ENCODE results near the gene TMEM87B. TPM values are rescaled to one million over a fixed set of nuclear protein-coding genes. Genes with fewer than 3 reads are reported as not detected.

TMEM87B gene
- total RNA-seq, 1 donor from 2014 or later: 11.7 TPM

- H3K9me3 ChIP-seq: no peaks in the 10 kb centered on the region
- no peak overlapping the region for H3K4me3 ChIP-seq
- peaks cover 22 to 33% of the 10 kb centered on the region in 2 donors for H3K36me3 ChIP-seq
- no peaks in the 10 kb centered on the region for H3K27me3 ChIP-seq
- intact Hi-C loops (cut with DNase I): no loop called here
- no peak for DNase-seq (ENCODE audit: low spot score in 2 of 2)
- no peak for TF ChIP-seq CTCF (IDR thresholded peaks at IDR 0.05)
- no peak overlapping the region for H3K27ac ChIP-seq
- no peaks in the 10 kb centered on the region for H3K4me1 ChIP-seq
Observed at GRCh38 chr2:112021781-112022231, 33.3 kb upstream of the TMEM87B start.

- Histone ChIP-seq H3K27ac (no peak overlapping the region), H3K36me3 (peaks cover 23 to 33% of the 10 kb centered on the region in 2 donors), H3K9me3 (no peaks in the 10 kb centered on the region), H3K4me3 (no peak overlapping the region), H3K4me1 (peaks cover 0 to 4% of the 10 kb centered on the region in 2 donors), H3K27me3 (no peaks in the 10 kb centered on the region)
- no peak for TF ChIP-seq CTCF (IDR thresholded peaks at IDR 0.05)
- no peak for DNase-seq (ENCODE audit: low spot score in 2 of 2)
- intact Hi-C loops (cut with DNase I): no loop called here
Observed at GRCh38 chr2:112023707-112024106, 31.4 kb upstream of the TMEM87B start.

GRCh38 chr2:112024231-112024630 is 30.8 kb upstream of the TMEM87B start:
- H3K36me3 ChIP-seq: peaks cover 22 to 31% of the 10 kb centered on the region in 2 donors
- H3K4me3 ChIP-seq: no peak overlapping the region
- intact Hi-C loops (cut with DNase I): no loop called here
- no peak for DNase-seq (ENCODE audit: low spot score in 2 of 2)
- H3K9me3 ChIP-seq: no peaks in the 10 kb centered on the region
- no peak for TF ChIP-seq CTCF (IDR thresholded peaks at IDR 0.05)
- no peak overlapping the region for H3K27ac ChIP-seq
- H3K4me1 ChIP-seq: peaks cover under 1 to 4% of the 10 kb centered on the region in 2 donors
- H3K27me3 ChIP-seq: no peaks in the 10 kb centered on the region

GRCh38 chr2:112024896-112025491 is 30.1 kb upstream of the TMEM87B start:
- H3K36me3 ChIP-seq: peaks cover 16 to 28% of the 10 kb centered on the region in 2 donors

GRCh38 chr2:112026509-112026908 is 28.6 kb upstream of the TMEM87B start:
- Histone ChIP-seq H3K27me3 (no peaks in the 10 kb centered on the region), H3K36me3 (peaks cover 12 to 23% of the 10 kb centered on the region in 2 donors), H3K9me3 (no peaks in the 10 kb centered on the region), H3K4me1 (peaks cover 2 to 4% of the 10 kb centered on the region in 2 donors), H3K4me3 (no peak overlapping the region), H3K27ac (no peak overlapping the region)
- no peak for TF ChIP-seq CTCF (IDR thresholded peaks at IDR 0.05)
- DNase-seq (ENCODE audit: low spot score in 2 of 2): no peak
- intact Hi-C loops (cut with DNase I): no loop called here

More at GRCh38 chr2:112024896-112025491, 30.1 kb upstream of the TMEM87B start:
- Histone ChIP-seq H3K27ac (no peak overlapping the region), H3K27me3 (no peaks in the 10 kb centered on the region), H3K4me1 (peaks cover 2 to 4% of the 10 kb centered on the region in 2 donors), H3K9me3 (no peaks in the 10 kb centered on the region), H3K4me3 (no peak overlapping the region)
- intact Hi-C loops (cut with DNase I): no loop called here
- no peak for DNase-seq (ENCODE audit: low spot score in 2 of 2)
- no peak for TF ChIP-seq CTCF (IDR thresholded peaks at IDR 0.05)
